SU-DHL-6 (cell line): ENCODE measurements around the gene LRRC14B.

Experiments
- H2AFZ ChIP-seq: fragments of 200-600 bp; sonication (generic); 2 replicates; pipeline ENCODE4 v1.6.1; 2014; ENCODE audit warnings: low read depth, mild to moderate bottlenecking, moderate library complexity, mixed read lengths, antibody characterized with exemption, low read length; ENCODE audit not compliant: severe bottlenecking
- H3F3A ChIP-seq: fragments of 200-600 bp; shearing (Covaris generic); 2 replicates; pipeline ENCODE4 v1.6.0; 2016; ENCODE audit warnings: antibody characterized with exemption, mild to moderate bottlenecking; ENCODE audit not compliant: insufficient read depth
- H3K27ac ChIP-seq: fragments of 200-600 bp; sonication (generic); 2 replicates; pipeline ENCODE4 v1.5.1; 2016; ENCODE audit warnings: low read depth, mild to moderate bottlenecking, low read length, moderate library complexity, mixed read lengths
- H3K27me3 ChIP-seq: fragments of 200-600 bp; sonication (generic), shearing (Covaris generic); 2 replicates; pipeline ENCODE4 v1.6.0; 2014; ENCODE audit warnings: mild to moderate bottlenecking, low read length
- H3K36me3 ChIP-seq: fragments of 200-600 bp; sonication (generic); 2 replicates; pipeline ENCODE4 v1.6.1; 2014; ENCODE audit warnings: mild to moderate bottlenecking, low read length, mixed read lengths
- H3K4me2 ChIP-seq: fragments of 300-600, 200-600 bp; shearing (Covaris generic), sonication (generic); 2 replicates; pipeline ENCODE4 v1.6.0; 2014; ENCODE audit warnings: low read length, low read depth, mild to moderate bottlenecking; ENCODE audit not compliant: poor library complexity, severe bottlenecking
- H3K4me3 ChIP-seq: fragments of 200-600 bp; sonication (generic); 2 replicates; pipeline ENCODE4 v1.5.1; 2014; ENCODE audit warnings: antibody characterized with exemption, low read length, mild to moderate bottlenecking, mixed read lengths; ENCODE audit not compliant: insufficient read depth, poor library complexity, severe bottlenecking
- H3K79me2 ChIP-seq: fragments of 200-600 bp; sonication (generic); 2 replicates; pipeline ENCODE4 v1.6.1; 2014; ENCODE audit warnings: mild to moderate bottlenecking, low read length, moderate library complexity; ENCODE audit not compliant: insufficient read depth
- H3K9ac ChIP-seq: fragments of 200-600 bp; sonication (generic); 2 replicates; pipeline ENCODE4 v1.7.0; 2014; ENCODE audit warnings: mild to moderate bottlenecking, low read length
- H3K9me2 ChIP-seq: fragments of 200-600 bp; sonication (generic); replicated peaks from 2 replicates; pipeline ENCODE4 v1.6.1; 2014; ENCODE audit warnings: low read length; ENCODE audit not compliant: insufficient read depth
- H3K9me3 ChIP-seq: fragments of 200-600 bp; sonication (generic); 2 replicates; pipeline ENCODE4 v1.6.1; 2014; ENCODE audit warnings: low read length, mixed read lengths; ENCODE audit not compliant: insufficient read depth
- H4K20me1 ChIP-seq: fragments of 200-600 bp; sonication (generic); 2 replicates; pipeline ENCODE4 v1.6.1; 2014; ENCODE audit warnings: low read depth, mild to moderate bottlenecking, antibody characterized with exemption, low read length, moderate library complexity, mixed read lengths
- CTCF ChIP-seq: fragments of 200-600 bp; sonication (generic); IDR thresholded peaks from one replicate; pipeline ENCODE4 v1.5.1; 2017; ENCODE audit warnings: antibody characterized with exemption, mild to moderate bottlenecking, low read length, moderate library complexity; ENCODE audit not compliant: insufficient read depth, poor library complexity, severe bottlenecking
- EZH2phosphoT487 ChIP-seq: fragments of 200-600 bp; sonication (generic), shearing (Covaris generic); conservative IDR thresholded peaks from 2 replicates; pipeline ENCODE4 v1.6.1; 2018; ENCODE audit warnings: mild to moderate bottlenecking, antibody characterized with exemption, low read length, moderate library complexity, mixed read lengths

Gene LRRC14B

GRCh38 chr5:181566-181965 is 9.7 kb upstream of the LRRC14B start:
- H3K4me3 ChIP-seq = no peak overlapping the region
- TF ChIP-seq EZH2phosphoT487 (no peak), CTCF (no peak)
- no peaks in the 10 kb centered on the region for H3K79me2 ChIP-seq
- no peak overlapping the region for H3K4me2 ChIP-seq
- no peaks in the 10 kb centered on the region for H3F3A ChIP-seq
- H3K27ac ChIP-seq = no peak overlapping the region
- H3K9me2 ChIP-seq = no peaks in the 10 kb centered on the region
- no peak overlapping the region for H2AFZ ChIP-seq
- no peaks in the 10 kb centered on the region for H3K9me3 ChIP-seq
- H4K20me1 ChIP-seq = no peaks in the 10 kb centered on the region
- H3K36me3 ChIP-seq = no peaks in the 10 kb centered on the region
- no peak overlapping the region for H3K9ac ChIP-seq
- H3K27me3 ChIP-seq = no peaks in the 10 kb centered on the region

- H3K79me2 ChIP-seq = no peaks in the 10 kb centered on the region
- H3K4me3 ChIP-seq = no peak overlapping the region
- no peaks in the 10 kb centered on the region for H3K27me3 ChIP-seq
- H3K9me3 ChIP-seq = no peaks in the 10 kb centered on the region
- H3K4me2 ChIP-seq = no peak overlapping the region
- H3F3A ChIP-seq = no peaks in the 10 kb centered on the region
- H3K36me3 ChIP-seq = no peaks in the 10 kb centered on the region
- H4K20me1 ChIP-seq = no peaks in the 10 kb centered on the region
- no peak overlapping the region for H3K27ac ChIP-seq
- no peak overlapping the region for H3K9ac ChIP-seq
- H3K9me2 ChIP-seq = no peaks in the 10 kb centered on the region
- no peak overlapping the region for H2AFZ ChIP-seq
- TF ChIP-seq CTCF (no peak), EZH2phosphoT487 (no peak)
Measured at GRCh38 chr5:182126-182525, 9.2 kb upstream of the LRRC14B start.

GRCh38 chr5:184471-184870 is 6.8 kb upstream of the LRRC14B start:
- Histone ChIP-seq H3K27ac (no peak overlapping the region), H4K20me1 (no peaks in the 10 kb centered on the region), H3K79me2 (no peaks in the 10 kb centered on the region), H3F3A (no peaks in the 10 kb centered on the region), H3K4me3 (no peak overlapping the region), H3K9me3 (no peaks in the 10 kb centered on the region), H2AFZ (no peak overlapping the region), H3K9me2 (no peaks in the 10 kb centered on the region), H3K27me3 (no peaks in the 10 kb centered on the region), H3K9ac (no peak overlapping the region), H3K4me2 (no peak overlapping the region), H3K36me3 (no peaks in the 10 kb centered on the region)
- TF ChIP-seq CTCF = no peak
- TF ChIP-seq EZH2phosphoT487 = no peak
